Testis (tissue), 3 donors: ENCODE results near the gene APIP. TPM values are rescaled to one million over a fixed set of nuclear protein-coding genes. Genes with fewer than 3 reads are reported as not detected.

Source experiments
- DNase-seq: peaks from one replicate; pipeline ENCODE4 v3.0.0-alpha.2; 2019
- H3K27ac ChIP-seq, 2 donors: fragments of 200-600 bp; sonication (generic); one replicate each; pipeline ENCODE4 v1.5.1; 2019
- H3K27me3 ChIP-seq: fragments of 200-600 bp; sonication (generic); one replicate; pipeline ENCODE4 v1.5.1; 2019
- H3K36me3 ChIP-seq: fragments of 200-600 bp; sonication (generic); one replicate; pipeline ENCODE4 v1.5.1; 2017; ENCODE audit warnings: low read depth; ENCODE audit errors: missing control alignments
- H3K4me1 ChIP-seq: fragments of 200-600 bp; sonication (generic); one replicate; pipeline ENCODE4 v1.5.1; 2019
- H3K4me3 ChIP-seq, 2 donors: fragments of 200-600 bp; sonication (generic); one replicate each; pipeline ENCODE4 v1.5.1; 2017 to 2019
- H3K9me3 ChIP-seq: fragments of 200-600 bp; sonication (generic); one replicate; pipeline ENCODE4 v1.5.1; 2017
- CTCF ChIP-seq, 3 experiments: fragments of 450-650 bp in 2 of 3; fragments of 200-600 bp in 1 of 3; sonication (generic) in 1 of 3; IDR thresholded peaks; one replicate each; pipeline ENCODE4 v1.5.1; 2016 to 2019; ENCODE audit warnings: antibody characterized with exemption in 3 of 3, mild to moderate bottlenecking in 2 of 3, moderate library complexity in 1 of 3
- POLR2A ChIP-seq: fragments of 450-650 bp; IDR thresholded peaks from one replicate; pipeline ENCODE4 v1.6.1; 2017; ENCODE audit warnings: antibody characterized with exemption, mild to moderate bottlenecking, moderate library complexity
- WGBS, 2 donors: methylation state at CpG; one replicate each; pipeline ENCODE4 v1.1.5; 2018; 5-methylcytosine and 5-hydroxymethylcytosine counted together
- intact Hi-C: fragments of 100-400 bp; cut with DNase I; formaldehyde crosslinking; loops from one replicate; pipeline ENCODE4 v1.15.1; 2023; ENCODE audit warnings: low total_unique reads
- polyA plus RNA-seq: library from polyadenylated mRNA; stranded (reverse); fragments of 350-450 nt; fragmentation: Illumina TruSeq; extraction: RNeasy Lipid Tissue Mini Kit (QIAGEN cat#74804); gene quantifications from one replicate; pipeline ENCODE4 v1.2.3, GENCODE V29; 2014; ENCODE audit warnings: low read depth, low replicate concordance; ENCODE audit not compliant: insufficient read depth
- total RNA-seq, 2 donors: library from RNA; depleted of rRNA; stranded (reverse); fragments of >200 nt; gene quantifications; one replicate each; pipeline ENCODE4 v1.2.3, GENCODE V29; 2016

Gene APIP
- total and polyA plus RNA-seq, 3 donors from 2014 or later, result 20.2 to 28.9 (median 27.7) TPM

- H3K4me1 ChIP-seq, result no peaks in the 10 kb centered on the region
- no peak overlapping the region for H3K27ac ChIP-seq
- no peaks in the 10 kb centered on the region for H3K27me3 ChIP-seq
- H3K9me3 ChIP-seq, result no peaks in the 10 kb centered on the region
- TF ChIP-seq POLR2A (no peak), CTCF (IDR thresholded peaks at IDR 0.05) (no peak)
- intact Hi-C loops, result loop anchor here (10.0 kb wide), 2 partner anchors 468 to 558 kb away; no protein-coding TSS in a partner anchor
- no peak overlapping the region for H3K4me3 ChIP-seq
- no peak for DNase-seq
- no peaks in the 10 kb centered on the region for H3K36me3 ChIP-seq
Measured at GRCh38 chr11:34926831-34927132, 10.6 kb upstream of the APIP start.

- no peak for DNase-seq
- 24 to 26% methylated on average over 2 of the region's 2 CpGs for WGBS, 2 donors
- Histone ChIP-seq H3K4me3 (no peak overlapping the region), H3K27me3 (no peaks in the 10 kb centered on the region), H3K4me1 (no peaks in the 10 kb centered on the region), H3K9me3 (no peaks in the 10 kb centered on the region), H3K36me3 (no peaks in the 10 kb centered on the region), H3K27ac (no peak overlapping the region)
- TF ChIP-seq POLR2A, result no peak
- peak; percentile 46 to 75 (median 50) for TF ChIP-seq CTCF (IDR thresholded peaks at IDR 0.05)
- intact Hi-C loops, result loop anchor here (10.0 kb wide), 2 partner anchors 469 to 559 kb away; no protein-coding TSS in a partner anchor
Measured at GRCh38 chr11:34926101-34926830, 10.1 kb upstream of the APIP start.

- H3K4me3 ChIP-seq, result no peak overlapping the region
- H3K9me3 ChIP-seq, result no peaks in the 10 kb centered on the region
- TF ChIP-seq CTCF (IDR thresholded peaks at IDR 0.05), result no peak
- no peak for TF ChIP-seq POLR2A
- whole genome bisulfite sequencing, 2 donors, result 49 to 56% methylated on average over 3 of the region's 3 CpGs
- H3K36me3 ChIP-seq, result no peaks in the 10 kb centered on the region
- no peaks in the 10 kb centered on the region for H3K27me3 ChIP-seq
- no peak for DNase-seq
- H3K27ac ChIP-seq, result no peak overlapping the region
- intact Hi-C loops, result loop anchor here (10.0 kb wide), 2 partner anchors 470 to 560 kb away; no protein-coding TSS in a partner anchor
- no peaks in the 10 kb centered on the region for H3K4me1 ChIP-seq
Measured at GRCh38 chr11:34924714-34925113, 8.5 kb upstream of the APIP start.

DNA sequence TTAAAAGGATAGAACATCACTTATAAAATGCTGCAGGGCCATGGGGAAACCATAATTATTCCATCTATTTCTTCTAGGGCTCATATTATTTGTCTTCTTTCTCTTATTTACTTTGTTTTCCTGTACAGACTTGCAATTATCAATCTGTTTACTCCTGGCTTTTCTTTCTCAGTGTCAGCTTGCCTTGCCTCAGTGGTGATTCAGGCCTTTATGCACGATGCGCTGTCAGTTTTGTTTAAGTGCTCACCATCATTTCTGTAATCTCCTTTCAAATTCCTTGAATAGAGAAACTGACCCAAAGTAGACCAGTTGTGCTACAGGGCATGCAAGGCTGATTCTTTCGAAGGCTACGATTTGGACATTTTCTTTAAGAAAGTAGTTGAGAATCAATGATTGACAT is 5.0 kb upstream of the APIP start:
- intact Hi-C loops, result loop anchor here (10.0 kb wide), 2 partner anchors 474 to 564 kb away; no protein-coding TSS in a partner anchor
- DNase-seq, result no peak
- WGBS, 2 donors, result 94 to 95% methylated on average over 4 of the region's 4 CpGs
- Histone ChIP-seq H3K9me3 (no peaks in the 10 kb centered on the region), H3K27me3 (no peaks in the 10 kb centered on the region), H3K36me3 (no peaks in the 10 kb centered on the region), H3K27ac (no peak overlapping the region), H3K4me1 (peaks cover 7% of the 10 kb centered on the region), H3K4me3 (no peak overlapping the region)
- TF ChIP-seq CTCF (IDR thresholded peaks at IDR 0.05) (no peak), POLR2A (no peak)
